Vagina (tissue), 2 donors: ENCODE measurements around the gene KIF18A.

Experiments used
- CTCF ChIP-seq, 3 experiments: fragments of 450-650 bp in 2 of 3; fragments of 200-600 bp in 1 of 3; sonication (generic) in 1 of 3; IDR thresholded peaks; one replicate each; pipeline ENCODE4 v1.5.1; 2017 to 2019; ENCODE audit warnings: antibody characterized with exemption in 3 of 3, mild to moderate bottlenecking in 2 of 3, moderate library complexity in 2 of 3
- POLR2A ChIP-seq, 2 donors: fragments of 450-650 bp; IDR thresholded peaks; one replicate each; pipeline ENCODE4 v1.6.1; 2017; ENCODE audit warnings: antibody characterized with exemption in 2 of 2, mild to moderate bottlenecking in 2 of 2, moderate library complexity in 2 of 2

GRCh38 chr11:28040384-28040783 is 67.6 kb downstream of the KIF18A start:
- TF ChIP-seq CTCF (IDR thresholded peaks at IDR 0.05) (no peak), POLR2A (IDR thresholded peaks at IDR 0.05) (no peak)
